Heart right ventricle (tissue), 16 donors: ENCODE measurements around the gene FN3KRP. TPM values are rescaled to one million over a fixed set of nuclear protein-coding genes. Genes with fewer than 3 reads are reported as not detected.

Experiments
- ATAC-seq, 8 donors: fragments of 200-7000 bp; cut with Tn5 transposase; one replicate each; pipeline ENCODE4 v1.9.1; 2020; ENCODE audit warnings: mild to moderate bottlenecking in 8 of 8, moderate library complexity in 8 of 8, moderate number of reproducible peaks in 1 of 8
- DNase-seq, 2 donors: peaks; one replicate each; pipeline ENCODE4 v3.0.0-alpha.2; 2020
- H3K27ac ChIP-seq, 10 donors: fragments of 200-600 bp; sonication (generic) in 2 of 10; one replicate each; pipeline versions ENCODE4 v1.5.0 to v1.8.0; 2020 to 2022; ENCODE audit warnings: mild to moderate bottlenecking in 3 of 10
- H3K27me3 ChIP-seq, 7 donors: fragments of 200-600 bp; one replicate each; pipeline ENCODE4 v1.8.0; 2021 to 2022; ENCODE audit warnings: mild to moderate bottlenecking in 2 of 7
- H3K36me3 ChIP-seq, 9 donors: fragments of 200-600 bp; sonication (generic) in 1 of 9; one replicate each; pipeline versions ENCODE4 v1.5.0 to v1.8.0; 2020 to 2022; ENCODE audit warnings: mild to moderate bottlenecking in 2 of 9
- H3K4me1 ChIP-seq, 9 donors: fragments of 200-600 bp; sonication (generic) in 1 of 9; one replicate each; pipeline versions ENCODE4 v1.5.0 to v1.8.0; 2020 to 2022; ENCODE audit warnings: mild to moderate bottlenecking in 4 of 9
- H3K4me3 ChIP-seq, 10 donors: fragments of 200-600 bp; sonication (generic) in 2 of 10; one replicate each; pipeline versions ENCODE4 v1.5.0 to v1.8.0; 2020 to 2022; ENCODE audit warnings: mild to moderate bottlenecking in 7 of 10, moderate library complexity in 2 of 10
- H3K9me3 ChIP-seq, 11 donors: fragments of 200-600 bp in 10 of 11; sonication (generic) in 2 of 11; one replicate each; pipeline versions ENCODE4 v1.5.0 to v1.8.0; 2013 to 2022; ENCODE audit warnings: mild to moderate bottlenecking in 2 of 11, control low read depth in 1 of 11, moderate library complexity in 1 of 11
- CTCF ChIP-seq, 9 donors: fragments of 200-600 bp; sonication (generic) in 2 of 9; IDR thresholded peaks; one replicate each; pipeline versions ENCODE4 v1.5.0 to v1.8.0; 2021 to 2022; ENCODE audit warnings: antibody characterized with exemption in 9 of 9, mild to moderate bottlenecking in 5 of 9, moderate library complexity in 1 of 9
- WGBS, 2 donors: extraction: QIAGEN DNeasy Blood & Tissue Kit; methylation state at CpG; one replicate each; pipeline ENCODE4 v1.1.7; 2013; ENCODE audit warnings: inconsistent platforms in 1 of 2; 5-methylcytosine and 5-hydroxymethylcytosine counted together
- intact Hi-C, 10 donors: fragments of 100-400 bp; cut with DNase I; formaldehyde crosslinking; loops; one replicate each; pipeline versions ENCODE4 v1.11.1 to v1.14.2; 2022
- polyA plus RNA-seq, 2 donors: library from polyadenylated mRNA; stranded (reverse); fragments of 200-250 nt; gene quantifications; one replicate each; pipeline ENCODE4 v1.2.3, GENCODE V29; 2013
- total RNA-seq, 10 donors: library from RNA; stranded (reverse); fragmentation: NEBNext Ultra II Directional in 3 of 10; extraction: Animal tissue kit (Norgen Biotek cat#: 25700) in 3 of 10; gene quantifications; one replicate each; pipeline versions ENCODE4 v1.2.1 to v1.2.4, GENCODE V29; 2021 to 2023
- donor health status: Arrhythmogenic right ventricular cardiomyopathy.
- donor health status: ischemic (EF 13 %, LVEDD 7.1; RV severe dilation, severe dysfunction).
- donor health status: healthy with polysubstance abuse.
- donor health status: DM: no; HTN: yes; CAD: no.
- donor health status: DM: no; HTN: no; CAD: no.
- donor health status: ischemic (EF 25% LVEDD 6.9; RV normal size, moderate dysfunction).
- donor health status: ischemic (EF 25% LVEDD 5.7; RV mildly dilated, moderate dysfunction).
- donor health status: healthy.
- donor health status: DM: yes; HTN: yes; CAD: no.
- donor health status: Ischemic cardiomyopathy.
- donor health status: ischemic (EF 35%, LVEDD 5.7; RV mildly dilated, moderate dysfunction).
- donor health status: nonischemic (EF 11% LVEDD 7.7; RV severe dilation, severe dysfunction).
- donor health status: DM: yes; HTN: yes; CAD: no.
- donor health status: PGD.
- donor health status: ischemic (EF 29% LVEDD 5.4; RV normal size, mild dysfunction).
- donor health status: nonischemic (EF 23%, LVEDD 6.1; RV moderate dilation, normal function).

The FN3KRP gene
- total and polyA plus RNA-seq, 12 donors = 10.3 to 21.5 (median 15.3) TPM

- H3K4me1 ChIP-seq = peaks cover 4 to 20% (median 17%) of the 10 kb centered on the region in 9 donors
- DNase-seq (no peak), ATAC-seq (no peak)
- peak overlapping the region; percentile 58 to 86 (median 76) for H3K4me3 ChIP-seq
- no peaks in the 10 kb centered on the region for H3K36me3 ChIP-seq
- intact Hi-C loops = no loop called here
- H3K27ac ChIP-seq = peak overlapping the region in 4 of 10 donors; percentile 62 to 78 (median 76)
- TF ChIP-seq CTCF (IDR thresholded peaks at IDR 0.05) = no peak
- peaks cover 0 to 15% (median 0%) of the 10 kb centered on the region in 7 donors for H3K27me3 ChIP-seq
- peaks cover 0 to 16% (median 11%) of the 10 kb centered on the region in 11 donors for H3K9me3 ChIP-seq
- WGBS, 2 donors = 33 to 35% methylated on average over 46 to 48 of the region's 48 CpGs
Measured at GRCh38 chr17:82696916-82697807, 19.3 kb upstream of the FN3KRP start.

GRCh38 chr17:82697808-82698064, 18.8 kb upstream of the FN3KRP start:
- intact Hi-C loops = no loop called here
- Histone ChIP-seq H3K27me3 (peaks cover 0 to 15% (median 0%) of the 10 kb centered on the region in 7 donors), H3K9me3 (peaks cover 0 to 16% (median 11%) of the 10 kb centered on the region in 11 donors), H3K27ac (peak overlapping the region in 4 of 10 donors; percentile 62 to 78 (median 76)), H3K36me3 (no peaks in the 10 kb centered on the region), H3K4me1 (peaks cover 4 to 20% (median 17%) of the 10 kb centered on the region in 9 donors), H3K4me3 (peak overlapping the region; percentile 58 to 86 (median 76))
- DNase-seq = no peak
- no peak for ATAC-seq
- no peak for TF ChIP-seq CTCF (IDR thresholded peaks at IDR 0.05)
- WGBS, 2 donors = 0 to 1% methylated on average over 26 to 32 of the region's 32 CpGs

GRCh38 chr17:82698065-82698973, 18.2 kb upstream of the FN3KRP start, which contains the start of gene RAB40B:
RAB40B (minus strand) TSS chr17:82698698; CDS start chr17:82698596, 102 bp downstream.
- DNase-seq (peak; percentile 99), ATAC-seq (peak; percentile 98 to 100 (median 100))
- H3K9me3 ChIP-seq = peaks cover 0 to 16% (median 11%) of the 10 kb centered on the region in 11 donors
- H3K27ac ChIP-seq = peak within 1 kb of the TSS; percentile 29 to 78 (median 62)
- TF ChIP-seq CTCF (IDR thresholded peaks at IDR 0.05) = no peak
- peaks cover 0 to 15% (median 0%) of the 10 kb centered on the region in 7 donors for H3K27me3 ChIP-seq
- WGBS, 2 donors = 0 to 1% methylated on average over 64 to 109 of the region's 112 CpGs
- peaks cover 4 to 20% (median 17%) of the 10 kb centered on the region in 9 donors for H3K4me1 ChIP-seq
- intact Hi-C loops = no loop called here
- H3K4me3 ChIP-seq = peak within 1 kb of the TSS; percentile 66 to 96 (median 76)
- no peaks in the 10 kb centered on the region for H3K36me3 ChIP-seq

GRCh38 chr17:82698974-82699442, 17.5 kb upstream of the FN3KRP start:
- Histone ChIP-seq H3K27ac (peak overlapping the region in 7 of 10 donors; percentile 43 to 76 (median 60)), H3K9me3 (peaks cover 0 to 15% (median 10%) of the 10 kb centered on the region in 11 donors), H3K4me3 (peak overlapping the region; percentile 58 to 96 (median 76)), H3K36me3 (no peaks in the 10 kb centered on the region), H3K27me3 (peaks cover 0 to 15% (median 0%) of the 10 kb centered on the region in 7 donors), H3K4me1 (peaks cover 4 to 20% (median 17%) of the 10 kb centered on the region in 9 donors)
- intact Hi-C loops = no loop called here
- TF ChIP-seq CTCF (IDR thresholded peaks at IDR 0.05) = no peak
- whole genome bisulfite sequencing, 2 donors = 5 to 6% methylated on average over 44 to 45 of the region's 45 CpGs
- DNase-seq (no peak), ATAC-seq (peak in 1 of 8 donors; percentile 7)
